ENCODE results near the gene ARPC3. TPM values are rescaled to one million over a fixed set of nuclear protein-coding genes. Genes with fewer than 3 reads are reported as not detected.
"Not testable (repeated sequence)": the region's sequence is repeated elsewhere in the genome, so short reads cannot be mapped to it uniquely, and the experiment has no call there.

Gene ARPC3
- total RNA-seq, 1 donor from 2014 or later, result 226 TPM

DNA sequence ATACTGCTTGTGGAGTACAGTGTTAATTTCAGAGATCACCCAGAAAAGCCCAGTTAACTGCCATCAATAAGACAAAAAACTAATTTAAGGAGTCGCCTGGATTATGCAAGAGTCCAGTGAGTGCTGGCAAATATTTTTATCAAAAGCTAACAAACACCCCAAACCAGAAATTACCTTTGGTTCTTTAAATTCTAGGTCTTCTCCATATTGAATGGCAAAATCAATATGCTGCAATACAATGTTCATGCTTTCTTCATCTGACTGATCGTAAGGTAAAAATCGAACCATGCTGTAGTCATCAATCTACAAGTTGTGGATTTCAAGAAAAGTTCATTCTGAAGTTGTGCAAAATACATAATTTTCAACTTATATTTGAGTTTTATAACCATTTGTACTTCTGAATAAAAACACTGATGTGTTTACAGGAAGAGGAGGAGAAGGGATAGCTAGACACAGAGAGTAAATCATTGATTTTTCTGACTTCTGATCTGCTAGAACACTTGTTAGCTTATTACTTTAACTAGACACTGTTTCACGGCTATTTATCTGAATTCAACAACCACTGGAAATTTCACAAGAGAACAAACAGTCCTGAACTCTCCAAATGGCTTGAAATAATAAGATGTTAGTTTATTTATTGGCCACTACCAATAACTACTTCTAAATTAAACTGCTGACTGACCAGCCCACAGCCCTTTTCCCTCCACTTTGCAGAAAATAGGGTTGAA, 3.6 kb upstream of the ARPC3 start:
- Mint-ChIP-seq H3K36me3 (ENCODE audit: low read depth) (peaks cover 16% of the 10 kb centered on the region), H3K4me3 (ENCODE audit: unreplicated experiment) (no peak overlapping the region), H3K27ac (ENCODE audit: unreplicated experiment) (no peak overlapping the region), H3K9me3 (ENCODE audit: low read depth) (no peaks in the 10 kb centered on the region), H3K4me1 (ENCODE audit: low read depth) (peaks cover 16% of the 10 kb centered on the region), H3K27me3 (ENCODE audit: low read depth) (no peaks in the 10 kb centered on the region)
- DNase-seq (ENCODE audit: low spot score), result no peak
- TF ChIP-seq CTCF (IDR thresholded peaks at IDR 0.05), result no peak

DNA sequence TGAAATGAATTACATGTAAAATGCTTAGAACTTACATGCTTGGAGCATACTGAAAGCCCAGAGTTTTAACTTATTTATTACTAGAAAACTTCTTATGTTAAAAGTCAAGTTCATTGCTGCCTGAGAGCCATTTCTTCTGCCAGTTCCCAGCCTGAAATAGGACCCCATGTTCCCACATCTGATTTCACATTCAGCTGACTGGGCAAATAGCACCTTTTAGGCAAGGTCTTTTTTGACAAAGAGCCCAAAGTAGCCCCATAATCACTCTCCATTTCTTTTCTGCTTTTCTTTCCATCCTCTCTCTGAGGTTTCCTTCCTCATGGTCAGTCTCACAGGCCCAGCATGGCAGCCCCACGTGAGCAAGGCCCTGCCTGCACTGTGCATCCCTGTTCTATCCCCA, 1.1 kb upstream of the ARPC3 start:
- no peak for DNase-seq (ENCODE audit: low spot score)
- Mint-ChIP-seq H3K36me3 (ENCODE audit: low read depth) (peaks cover 21% of the 10 kb centered on the region), H3K4me3 (ENCODE audit: unreplicated experiment) (no peak overlapping the region), H3K27ac (ENCODE audit: unreplicated experiment) (peak overlapping the region; percentile 53), H3K9me3 (ENCODE audit: low read depth) (no peaks in the 10 kb centered on the region), H3K4me1 (ENCODE audit: low read depth) (peaks cover 35% of the 10 kb centered on the region), H3K27me3 (ENCODE audit: low read depth) (no peaks in the 10 kb centered on the region)
- TF ChIP-seq CTCF (IDR thresholded peaks at IDR 0.05), result no peak

- H3K4me3 Mint-ChIP-seq (ENCODE audit: unreplicated experiment), result no peak overlapping the region
- H3K9me3 Mint-ChIP-seq (ENCODE audit: low read depth), result no peaks in the 10 kb centered on the region
- H3K4me1 Mint-ChIP-seq (ENCODE audit: low read depth), result peaks cover 36% of the 10 kb centered on the region
- TF ChIP-seq CTCF (IDR thresholded peaks at IDR 0.05), result no peak
- peaks cover 25% of the 10 kb centered on the region for H3K36me3 Mint-ChIP-seq (ENCODE audit: low read depth)
- no peak for DNase-seq (ENCODE audit: low spot score)
- no peak overlapping the region for H3K27ac Mint-ChIP-seq (ENCODE audit: unreplicated experiment)
- no peaks in the 10 kb centered on the region for H3K27me3 Mint-ChIP-seq (ENCODE audit: low read depth)
These were observed 5.7 kb downstream of the ARPC3 start for GRCh38 chr12:110444455-110444854.

DNA sequence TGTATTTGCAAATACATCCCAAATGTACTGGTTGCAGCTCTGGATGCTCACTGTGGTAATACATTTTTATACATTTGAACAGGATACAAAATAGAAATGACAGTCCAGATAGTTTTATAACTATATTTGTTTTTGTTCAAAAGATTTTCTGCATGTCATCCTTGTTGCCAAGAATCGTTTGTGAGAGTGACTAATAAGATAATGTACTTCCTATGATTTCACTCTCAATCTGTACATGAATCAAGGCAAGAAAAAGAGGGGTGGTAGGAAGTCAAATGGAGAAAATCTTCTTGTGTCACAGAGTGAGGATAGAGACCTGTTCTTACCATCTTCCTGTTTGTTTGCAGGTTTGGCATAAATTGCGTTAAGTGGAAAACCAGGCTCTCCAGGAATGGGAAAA, 13.9 kb downstream of the ARPC3 start:
- Mint-ChIP-seq H3K4me3 (ENCODE audit: unreplicated experiment) (no peak overlapping the region), H3K36me3 (ENCODE audit: low read depth) (peaks cover 25% of the 10 kb centered on the region), H3K4me1 (ENCODE audit: low read depth) (peaks cover 4% of the 10 kb centered on the region), H3K27me3 (ENCODE audit: low read depth) (no peaks in the 10 kb centered on the region), H3K9me3 (ENCODE audit: low read depth) (no peaks in the 10 kb centered on the region), H3K27ac (ENCODE audit: unreplicated experiment) (no peak overlapping the region)
- no peak for TF ChIP-seq CTCF (IDR thresholded peaks at IDR 0.05)
- DNase-seq (ENCODE audit: low spot score), result no peak

- DNase-seq (ENCODE audit: low spot score), result no peak
- Mint-ChIP-seq H3K4me1 (ENCODE audit: low read depth) (peaks cover 4% of the 10 kb centered on the region), H3K36me3 (ENCODE audit: low read depth) (peaks cover 21% of the 10 kb centered on the region), H3K4me3 (ENCODE audit: unreplicated experiment) (no peak overlapping the region), H3K9me3 (ENCODE audit: low read depth) (no peaks in the 10 kb centered on the region), H3K27ac (ENCODE audit: unreplicated experiment) (no peak overlapping the region), H3K27me3 (ENCODE audit: low read depth) (no peaks in the 10 kb centered on the region)
- no peak for TF ChIP-seq CTCF (IDR thresholded peaks at IDR 0.05)
These were observed 18.1 kb downstream of the ARPC3 start for GRCh38 chr12:110431957-110432587.

- H3K27me3 Mint-ChIP-seq (ENCODE audit: low read depth); H3K4me1 Mint-ChIP-seq (ENCODE audit: low read depth); H3K4me3 Mint-ChIP-seq (ENCODE audit: unreplicated experiment); H3K27ac Mint-ChIP-seq (ENCODE audit: unreplicated experiment); DNase-seq (ENCODE audit: low spot score); H3K36me3 Mint-ChIP-seq (ENCODE audit: low read depth); H3K9me3 Mint-ChIP-seq (ENCODE audit: low read depth): not testable (repeated sequence)
These were observed 20.5 kb downstream of the ARPC3 start for GRCh38 chr12:110429676-110430075.

Measured in chondrocyte (in vitro differentiated cells).